ENCODE measurements around the gene ATP6V0C. TPM values are rescaled to one million over a fixed set of nuclear protein-coding genes. Genes with fewer than 3 reads are reported as not detected.

Gene ATP6V0C
- total and polyA plus RNA-seq, 2 of the 13 experiments (the other 11 are each of a cell fraction or from before 2014, with no cell fraction given), result 10.4 to 20.1 TPM

DNA sequence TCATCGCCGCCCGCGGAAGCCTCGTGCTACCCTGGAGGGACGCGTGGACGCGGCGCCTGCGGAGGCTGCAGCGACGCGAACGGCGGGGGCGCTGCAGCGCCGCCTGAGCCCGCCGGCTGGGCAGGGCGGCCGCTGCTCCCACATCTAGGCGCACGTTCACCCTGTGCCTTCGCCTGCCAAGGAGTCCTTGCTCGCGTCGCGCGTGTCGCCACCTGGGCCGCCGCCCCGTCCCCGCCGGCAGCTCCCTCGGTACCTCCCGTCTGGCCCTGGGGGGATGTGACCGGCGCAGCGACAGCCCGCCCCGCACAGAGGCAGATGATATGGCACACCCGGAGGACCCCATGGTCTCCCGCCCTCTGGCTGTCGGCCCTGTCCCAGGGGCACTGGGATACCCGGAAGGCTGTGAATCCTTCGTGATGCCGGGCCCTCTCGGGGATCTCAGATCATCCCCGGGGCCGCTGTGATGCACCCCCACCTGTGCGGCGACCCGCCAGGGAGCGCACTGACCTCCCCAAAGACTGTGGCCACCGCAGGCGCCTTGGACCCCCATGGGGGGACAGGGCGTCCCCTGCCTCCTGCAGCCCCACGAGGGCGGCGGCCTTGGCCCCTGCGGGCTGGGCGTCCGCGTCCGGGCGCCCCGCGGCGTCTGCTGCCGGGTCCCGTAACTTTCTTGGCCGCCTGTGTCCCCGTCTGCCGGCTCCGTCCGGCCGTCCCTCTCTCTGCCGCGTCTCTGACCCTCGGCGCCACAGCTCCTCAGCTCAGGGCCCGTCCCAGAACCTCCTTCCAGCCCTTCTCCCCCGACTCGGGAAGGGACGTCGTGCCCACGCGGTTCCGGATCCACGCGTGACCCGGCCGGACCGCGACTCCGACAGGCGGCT is 39.5 kb upstream of the ATP6V0C start (continued):
- TF ChIP-seq CCDC6 (CRISPR knock-in tag; IDR thresholded peaks at IDR 0.05) (0 out of 2 replicates have a peak, but pooled peaks have one; percentile 33), ZNF432 (CRISPR knock-in tag; IDR thresholded peaks at IDR 0.05; ENCODE audit: borderline replicate concordance) (no peak), DR1 (CRISPR knock-in tag; IDR thresholded peaks at IDR 0.05) (no peak), POGZ (CRISPR knock-in tag; IDR thresholded peaks at IDR 0.05) (no peak), TOE1 (CRISPR knock-in tag; IDR thresholded peaks at IDR 0.05) (no peak), ZNF431 (CRISPR knock-in tag; IDR thresholded peaks at IDR 0.05; ENCODE audit: borderline replicate concordance, low read depth) (0 out of 2 replicates have a peak, but pooled peaks have one; percentile 15), ZEB1 (IDR thresholded peaks at IDR 0.05; ENCODE audit: insufficient replicate concordance, low read depth) (no peak), REPIN1 (CRISPR knock-in tag; IDR thresholded peaks at IDR 0.05; ENCODE audit: borderline replicate concordance, low read depth) (no peak), ELF4 (CRISPR knock-in tag; IDR thresholded peaks at IDR 0.05; ENCODE audit: borderline replicate concordance) (no peak), NFYB (CRISPR knock-in tag; IDR thresholded peaks at IDR 0.05) (no peak)
- TF ChIP-seq, protein P1, sequence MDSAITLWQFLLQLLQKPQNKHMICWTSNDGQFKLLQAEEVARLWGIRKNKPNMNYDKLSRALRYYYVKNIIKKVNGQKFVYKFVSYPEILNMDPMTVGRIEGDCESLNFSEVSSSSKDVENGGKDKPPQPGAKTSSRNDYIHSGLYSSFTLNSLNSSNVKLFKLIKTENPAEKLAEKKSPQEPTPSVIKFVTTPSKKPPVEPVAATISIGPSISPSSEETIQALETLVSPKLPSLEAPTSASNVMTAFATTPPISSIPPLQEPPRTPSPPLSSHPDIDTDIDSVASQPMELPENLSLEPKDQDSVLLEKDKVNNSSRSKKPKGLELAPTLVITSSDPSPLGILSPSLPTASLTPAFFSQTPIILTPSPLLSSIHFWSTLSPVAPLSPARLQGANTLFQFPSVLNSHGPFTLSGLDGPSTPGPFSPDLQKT (CRISPR knock-in tag; IDR thresholded peaks at IDR 0.05; ENCODE audit: borderline replicate concordance), result 0 out of 2 replicates have a peak, but pooled peaks have one; percentile 12
- TF ChIP-seq, protein P2, sequence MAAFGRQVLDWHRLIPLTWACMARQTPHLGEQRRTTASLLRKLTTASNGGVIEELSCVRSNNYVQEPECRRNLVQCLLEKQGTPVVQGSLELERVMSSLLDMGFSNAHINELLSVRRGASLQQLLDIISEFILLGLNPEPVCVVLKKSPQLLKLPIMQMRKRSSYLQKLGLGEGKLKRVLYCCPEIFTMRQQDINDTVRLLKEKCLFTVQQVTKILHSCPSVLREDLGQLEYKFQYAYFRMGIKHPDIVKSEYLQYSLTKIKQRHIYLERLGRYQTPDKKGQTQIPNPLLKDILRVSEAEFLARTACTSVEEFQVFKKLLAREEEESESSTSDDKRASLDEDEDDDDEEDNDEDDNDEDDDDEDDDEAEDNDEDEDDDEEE (CRISPR knock-in tag; IDR thresholded peaks at IDR 0.05), result no peak
- TF ChIP-seq, protein P3, sequence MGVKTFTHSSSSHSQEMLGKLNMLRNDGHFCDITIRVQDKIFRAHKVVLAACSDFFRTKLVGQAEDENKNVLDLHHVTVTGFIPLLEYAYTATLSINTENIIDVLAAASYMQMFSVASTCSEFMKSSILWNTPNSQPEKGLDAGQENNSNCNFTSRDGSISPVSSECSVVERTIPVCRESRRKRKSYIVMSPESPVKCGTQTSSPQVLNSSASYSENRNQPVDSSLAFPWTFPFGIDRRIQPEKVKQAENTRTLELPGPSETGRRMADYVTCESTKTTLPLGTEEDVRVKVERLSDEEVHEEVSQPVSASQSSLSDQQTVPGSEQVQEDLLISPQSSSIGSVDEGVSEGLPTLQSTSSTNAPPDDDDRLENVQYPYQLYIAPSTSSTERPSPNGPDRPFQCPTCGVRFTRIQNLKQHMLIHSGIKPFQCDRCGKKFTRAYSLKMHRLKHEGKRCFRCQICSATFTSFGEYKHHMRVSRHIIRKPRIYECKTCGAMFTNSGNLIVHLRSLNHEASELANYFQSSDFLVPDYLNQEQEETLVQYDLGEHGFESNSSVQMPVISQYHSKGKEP (CRISPR knock-in tag; IDR thresholded peaks at IDR 0.05), result no peak
- TF ChIP-seq, protein P4, sequence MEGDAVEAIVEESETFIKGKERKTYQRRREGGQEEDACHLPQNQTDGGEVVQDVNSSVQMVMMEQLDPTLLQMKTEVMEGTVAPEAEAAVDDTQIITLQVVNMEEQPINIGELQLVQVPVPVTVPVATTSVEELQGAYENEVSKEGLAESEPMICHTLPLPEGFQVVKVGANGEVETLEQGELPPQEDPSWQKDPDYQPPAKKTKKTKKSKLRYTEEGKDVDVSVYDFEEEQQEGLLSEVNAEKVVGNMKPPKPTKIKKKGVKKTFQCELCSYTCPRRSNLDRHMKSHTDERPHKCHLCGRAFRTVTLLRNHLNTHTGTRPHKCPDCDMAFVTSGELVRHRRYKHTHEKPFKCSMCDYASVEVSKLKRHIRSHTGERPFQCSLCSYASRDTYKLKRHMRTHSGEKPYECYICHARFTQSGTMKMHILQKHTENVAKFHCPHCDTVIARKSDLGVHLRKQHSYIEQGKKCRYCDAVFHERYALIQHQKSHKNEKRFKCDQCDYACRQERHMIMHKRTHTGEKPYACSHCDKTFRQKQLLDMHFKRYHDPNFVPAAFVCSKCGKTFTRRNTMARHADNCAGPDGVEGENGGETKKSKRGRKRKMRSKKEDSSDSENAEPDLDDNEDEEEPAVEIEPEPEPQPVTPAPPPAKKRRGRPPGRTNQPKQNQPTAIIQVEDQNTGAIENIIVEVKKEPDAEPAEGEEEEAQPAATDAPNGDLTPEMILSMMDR (CRISPR knock-in tag; IDR thresholded peaks at IDR 0.05), result peak; percentile 56
- TF ChIP-seq, protein P5, sequence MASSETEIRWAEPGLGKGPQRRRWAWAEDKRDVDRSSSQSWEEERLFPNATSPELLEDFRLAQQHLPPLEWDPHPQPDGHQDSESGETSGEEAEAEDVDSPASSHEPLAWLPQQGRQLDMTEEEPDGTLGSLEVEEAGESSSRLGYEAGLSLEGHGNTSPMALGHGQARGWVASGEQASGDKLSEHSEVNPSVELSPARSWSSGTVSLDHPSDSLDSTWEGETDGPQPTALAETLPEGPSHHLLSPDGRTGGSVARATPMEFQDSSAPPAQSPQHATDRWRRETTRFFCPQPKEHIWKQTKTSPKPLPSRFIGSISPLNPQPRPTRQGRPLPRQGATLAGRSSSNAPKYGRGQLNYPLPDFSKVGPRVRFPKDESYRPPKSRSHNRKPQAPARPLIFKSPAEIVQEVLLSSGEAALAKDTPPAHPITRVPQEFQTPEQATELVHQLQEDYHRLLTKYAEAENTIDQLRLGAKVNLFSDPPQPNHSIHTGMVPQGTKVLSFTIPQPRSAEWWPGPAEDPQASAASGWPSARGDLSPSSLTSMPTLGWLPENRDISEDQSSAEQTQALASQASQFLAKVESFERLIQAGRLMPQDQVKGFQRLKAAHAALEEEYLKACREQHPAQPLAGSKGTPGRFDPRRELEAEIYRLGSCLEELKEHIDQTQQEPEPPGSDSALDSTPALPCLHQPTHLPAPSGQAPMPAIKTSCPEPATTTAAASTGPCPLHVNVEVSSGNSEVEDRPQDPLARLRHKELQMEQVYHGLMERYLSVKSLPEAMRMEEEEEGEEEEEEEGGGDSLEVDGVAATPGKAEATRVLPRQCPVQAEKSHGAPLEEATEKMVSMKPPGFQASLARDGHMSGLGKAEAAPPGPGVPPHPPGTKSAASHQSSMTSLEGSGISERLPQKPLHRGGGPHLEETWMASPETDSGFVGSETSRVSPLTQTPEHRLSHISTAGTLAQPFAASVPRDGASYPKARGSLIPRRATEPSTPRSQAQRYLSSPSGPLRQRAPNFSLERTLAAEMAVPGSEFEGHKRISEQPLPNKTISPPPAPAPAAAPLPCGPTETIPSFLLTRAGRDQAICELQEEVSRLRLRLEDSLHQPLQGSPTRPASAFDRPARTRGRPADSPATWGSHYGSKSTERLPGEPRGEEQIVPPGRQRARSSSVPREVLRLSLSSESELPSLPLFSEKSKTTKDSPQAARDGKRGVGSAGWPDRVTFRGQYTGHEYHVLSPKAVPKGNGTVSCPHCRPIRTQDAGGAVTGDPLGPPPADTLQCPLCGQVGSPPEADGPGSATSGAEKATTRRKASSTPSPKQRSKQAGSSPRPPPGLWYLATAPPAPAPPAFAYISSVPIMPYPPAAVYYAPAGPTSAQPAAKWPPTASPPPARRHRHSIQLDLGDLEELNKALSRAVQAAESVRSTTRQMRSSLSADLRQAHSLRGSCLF (CRISPR knock-in tag; IDR thresholded peaks at IDR 0.05; ENCODE audit: borderline replicate concordance), result no peak
